Testis (tissue), 3 donors: Measurements from ENCODE around the gene PEMT. TPM values are rescaled to one million over a fixed set of nuclear protein-coding genes. Genes with fewer than 3 reads are reported as not detected.

Experiments used
- DNase-seq: peaks from one replicate; pipeline ENCODE4 v3.0.0-alpha.2; 2019
- H3K27ac ChIP-seq, 2 donors: fragments of 200-600 bp; sonication (generic); one replicate each; pipeline ENCODE4 v1.5.1; 2019
- H3K27me3 ChIP-seq: fragments of 200-600 bp; sonication (generic); one replicate; pipeline ENCODE4 v1.5.1; 2019
- H3K36me3 ChIP-seq: fragments of 200-600 bp; sonication (generic); one replicate; pipeline ENCODE4 v1.5.1; 2017; ENCODE audit warnings: low read depth; ENCODE audit errors: missing control alignments
- H3K4me1 ChIP-seq: fragments of 200-600 bp; sonication (generic); one replicate; pipeline ENCODE4 v1.5.1; 2019
- H3K4me3 ChIP-seq, 2 donors: fragments of 200-600 bp; sonication (generic); one replicate each; pipeline ENCODE4 v1.5.1; 2017 to 2019
- H3K9me3 ChIP-seq: fragments of 200-600 bp; sonication (generic); one replicate; pipeline ENCODE4 v1.5.1; 2017
- CTCF ChIP-seq, 3 experiments: fragments of 450-650 bp in 2 of 3; fragments of 200-600 bp in 1 of 3; sonication (generic) in 1 of 3; IDR thresholded peaks; one replicate each; pipeline ENCODE4 v1.5.1; 2016 to 2019; ENCODE audit warnings: antibody characterized with exemption in 3 of 3, mild to moderate bottlenecking in 2 of 3, moderate library complexity in 1 of 3
- POLR2A ChIP-seq: fragments of 450-650 bp; IDR thresholded peaks from one replicate; pipeline ENCODE4 v1.6.1; 2017; ENCODE audit warnings: antibody characterized with exemption, mild to moderate bottlenecking, moderate library complexity
- WGBS, 2 donors: methylation state at CpG; one replicate each; pipeline ENCODE4 v1.1.5; 2018; 5-methylcytosine and 5-hydroxymethylcytosine counted together
- intact Hi-C: fragments of 100-400 bp; cut with DNase I; formaldehyde crosslinking; loops from one replicate; pipeline ENCODE4 v1.15.1; 2023; ENCODE audit warnings: low total_unique reads
- polyA plus RNA-seq: library from polyadenylated mRNA; stranded (reverse); fragments of 350-450 nt; fragmentation: Illumina TruSeq; extraction: RNeasy Lipid Tissue Mini Kit (QIAGEN cat#74804); gene quantifications from one replicate; pipeline ENCODE4 v1.2.3, GENCODE V29; 2014; ENCODE audit warnings: low read depth, low replicate concordance; ENCODE audit not compliant: insufficient read depth
- total RNA-seq, 2 donors: library from RNA; depleted of rRNA; stranded (reverse); fragments of >200 nt; gene quantifications; one replicate each; pipeline ENCODE4 v1.2.3, GENCODE V29; 2016

The PEMT gene
- total and polyA plus RNA-seq, 3 donors from 2014 or later: 66.0 to 120 (median 83.1) TPM

DNA sequence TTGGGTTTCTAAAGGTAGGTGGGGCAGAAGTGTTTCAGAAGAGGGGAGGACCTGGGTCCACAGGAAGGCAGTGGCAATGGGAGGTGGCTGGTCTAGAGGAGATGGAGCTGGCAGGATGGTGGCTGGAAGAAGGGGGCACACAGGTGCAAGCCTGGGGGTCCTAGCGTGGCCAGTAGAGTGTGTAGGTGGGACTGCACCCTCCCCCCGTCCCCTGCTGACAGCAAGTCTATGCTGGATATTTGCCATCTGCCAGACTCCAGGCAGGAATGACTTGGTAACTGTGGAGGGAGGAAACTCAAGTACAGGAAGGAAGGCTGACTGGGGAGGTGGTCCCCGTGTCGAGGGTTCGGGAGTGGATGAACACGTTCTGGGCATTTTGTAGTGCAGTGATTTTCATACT lies 106.1 kb downstream of the PEMT start:
- H3K27me3 ChIP-seq: no peaks in the 10 kb centered on the region
- no peak overlapping the region for H3K4me3 ChIP-seq
- no peak for TF ChIP-seq CTCF (IDR thresholded peaks at IDR 0.05)
- no peak for TF ChIP-seq POLR2A
- no peaks in the 10 kb centered on the region for H3K36me3 ChIP-seq
- intact Hi-C loops: no loop called here
- WGBS, 2 donors: 91% methylated on average over 6 of the region's 6 CpGs
- H3K9me3 ChIP-seq: no peaks in the 10 kb centered on the region
- DNase-seq: no peak
- no peaks in the 10 kb centered on the region for H3K4me1 ChIP-seq
- H3K27ac ChIP-seq: no peak overlapping the region

GRCh38 chr17:17484451-17484899 lies 107.0 kb downstream of the PEMT start:
- Histone ChIP-seq H3K9me3 (no peaks in the 10 kb centered on the region), H3K4me1 (no peaks in the 10 kb centered on the region), H3K27ac (no peak overlapping the region), H3K4me3 (no peak overlapping the region), H3K36me3 (no peaks in the 10 kb centered on the region), H3K27me3 (no peaks in the 10 kb centered on the region)
- whole genome bisulfite sequencing, 2 donors: 62 to 66% methylated on average over 11 to 12 of the region's 12 CpGs
- intact Hi-C loops: no loop called here
- TF ChIP-seq CTCF (IDR thresholded peaks at IDR 0.05): no peak
- no peak for TF ChIP-seq POLR2A
- DNase-seq: no peak

DNA sequence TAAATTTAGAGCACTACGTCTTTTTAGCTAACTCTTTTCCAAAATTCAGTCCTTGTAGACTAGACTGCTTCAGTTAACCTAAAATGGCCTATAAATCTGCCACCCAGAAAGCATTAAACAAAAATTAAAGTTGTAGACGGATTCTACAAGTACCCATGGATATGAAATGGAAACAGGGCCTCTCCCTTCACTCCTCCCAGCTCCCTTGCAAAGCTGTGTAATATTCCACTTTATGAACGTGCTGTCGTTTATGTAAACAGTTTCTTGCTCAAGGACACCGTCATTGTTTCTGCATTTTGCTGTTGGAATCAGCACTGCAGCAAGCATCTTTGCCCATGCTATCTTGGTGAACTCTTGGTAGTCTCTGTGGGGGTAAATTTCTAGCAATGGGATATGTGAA lies 109.6 kb downstream of the PEMT start:
- Histone ChIP-seq H3K4me3 (no peak overlapping the region), H3K27me3 (no peaks in the 10 kb centered on the region), H3K9me3 (no peaks in the 10 kb centered on the region), H3K36me3 (no peaks in the 10 kb centered on the region), H3K4me1 (peaks cover 12% of the 10 kb centered on the region), H3K27ac (no peak overlapping the region)
- intact Hi-C loops: no loop called here
- no peak for DNase-seq
- WGBS, 2 donors: 60% methylated on average over 5 of the region's 5 CpGs
- no peak for TF ChIP-seq CTCF (IDR thresholded peaks at IDR 0.05)
- no peak for TF ChIP-seq POLR2A

DNA sequence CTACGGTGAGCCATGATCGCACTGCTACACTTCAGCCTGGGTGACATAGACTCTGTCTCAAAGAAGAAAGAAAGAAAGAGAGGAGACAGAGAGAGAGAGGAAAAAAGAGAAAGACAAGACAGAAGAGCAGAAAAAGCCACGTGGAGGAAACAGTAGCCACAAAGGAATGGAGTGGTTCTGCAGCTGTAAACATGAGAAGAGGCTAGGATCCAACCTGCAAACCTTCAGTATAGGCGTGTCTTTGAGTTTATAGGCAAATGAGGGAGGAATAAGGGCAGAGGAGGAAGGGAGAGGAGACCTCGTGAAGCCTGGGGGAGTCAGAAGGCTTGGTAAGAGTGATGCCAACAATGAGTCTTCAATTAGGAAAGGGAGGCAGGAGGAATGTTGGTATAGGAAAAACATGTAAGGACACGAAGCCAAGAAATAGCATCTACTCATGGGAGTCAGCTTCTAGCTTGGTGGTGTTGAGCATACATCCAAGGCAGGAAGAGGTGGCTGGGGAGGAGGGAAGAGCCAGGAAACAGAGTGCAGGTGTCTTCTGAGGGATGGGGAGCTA lies 110.8 kb downstream of the PEMT start:
- intact Hi-C loops: no loop called here
- Histone ChIP-seq H3K4me1 (peaks cover 12% of the 10 kb centered on the region), H3K9me3 (no peaks in the 10 kb centered on the region), H3K27ac (no peak overlapping the region), H3K4me3 (no peak overlapping the region), H3K36me3 (no peaks in the 10 kb centered on the region), H3K27me3 (no peaks in the 10 kb centered on the region)
- no peak for DNase-seq
- WGBS, 2 donors: 75 to 85% methylated on average over 6 of the region's 6 CpGs
- TF ChIP-seq POLR2A: no peak
- no peak for TF ChIP-seq CTCF (IDR thresholded peaks at IDR 0.05)

DNA sequence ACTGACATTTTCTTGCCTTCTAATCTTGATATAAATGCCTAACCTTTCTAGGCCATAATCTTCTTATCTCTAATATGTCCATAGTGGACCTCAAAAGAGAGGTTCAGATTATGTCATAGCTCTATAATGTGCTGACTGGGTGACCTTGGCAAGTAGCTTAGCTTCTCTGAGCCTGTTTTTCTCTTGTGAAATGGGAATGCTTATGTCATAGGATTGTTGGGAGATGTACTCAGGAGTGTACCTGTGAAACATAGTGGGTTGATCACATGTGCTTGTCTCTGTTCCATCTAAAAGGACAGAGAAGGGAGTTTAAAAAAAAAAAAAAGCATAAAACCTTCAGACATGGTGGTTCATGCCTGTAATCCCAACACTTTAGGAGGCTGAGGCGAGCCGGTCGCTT lies 112.3 kb downstream of the PEMT start:
- H3K27me3 ChIP-seq: no peaks in the 10 kb centered on the region
- no peaks in the 10 kb centered on the region for H3K9me3 ChIP-seq
- no peak for DNase-seq
- no peak overlapping the region for H3K4me3 ChIP-seq
- 93 to 94% methylated on average over 3 of the region's 3 CpGs for WGBS, 2 donors
- intact Hi-C loops: no loop called here
- TF ChIP-seq CTCF (IDR thresholded peaks at IDR 0.05): no peak
- TF ChIP-seq POLR2A: no peak
- peaks cover 12% of the 10 kb centered on the region for H3K4me1 ChIP-seq
- H3K36me3 ChIP-seq: no peaks in the 10 kb centered on the region
- H3K27ac ChIP-seq: no peak overlapping the region
